Heart left ventricle (tissue), 13 donors: ENCODE measurements around the gene KIR2DL1.

ENCODE experiments used
- POLR2A ChIP-seq, 2 donors: fragments of 450-650 bp; IDR thresholded peaks; one replicate each; pipeline ENCODE4 v1.6.1; 2017; ENCODE audit warnings: antibody characterized with exemption in 2 of 2, mild to moderate bottlenecking in 2 of 2, moderate library complexity in 2 of 2
- TF ChIP-seq, protein P1 (sequence below), 12 donors: fragments of 200-600 bp; sonication (generic) in 4 of 12; IDR thresholded peaks; one replicate each; pipeline versions ENCODE4 v1.5.0 to v1.8.0; 2018 to 2022; ENCODE audit warnings: antibody characterized with exemption in 12 of 12, mild to moderate bottlenecking in 5 of 12
- donor health status: ischemic (EF 13 %, LVEDD 7.1; RV severe dilation, severe dysfunction).
- donor health status: DM: no; HTN: yes; CAD: no.
- donor health status: DM: no; HTN: no; CAD: no.
- donor health status: ischemic (EF 25% LVEDD 6.9; RV normal size, moderate dysfunction).
- donor health status: ischemic (EF 25% LVEDD 5.7; RV mildly dilated, moderate dysfunction).
- donor health status: ischemic (EF 35%, LVEDD 5.7; RV mildly dilated, moderate dysfunction).
- donor health status: nonischemic (EF 11% LVEDD 7.7; RV severe dilation, severe dysfunction).
- donor health status: DM: yes; HTN: yes; CAD: no.
- donor health status: PGD.
- donor health status: ischemic (EF 29% LVEDD 5.4; RV normal size, mild dysfunction).
- donor health status: nonischemic (EF 23%, LVEDD 6.1; RV moderate dilation, normal function).

- TF ChIP-seq, protein P1, sequence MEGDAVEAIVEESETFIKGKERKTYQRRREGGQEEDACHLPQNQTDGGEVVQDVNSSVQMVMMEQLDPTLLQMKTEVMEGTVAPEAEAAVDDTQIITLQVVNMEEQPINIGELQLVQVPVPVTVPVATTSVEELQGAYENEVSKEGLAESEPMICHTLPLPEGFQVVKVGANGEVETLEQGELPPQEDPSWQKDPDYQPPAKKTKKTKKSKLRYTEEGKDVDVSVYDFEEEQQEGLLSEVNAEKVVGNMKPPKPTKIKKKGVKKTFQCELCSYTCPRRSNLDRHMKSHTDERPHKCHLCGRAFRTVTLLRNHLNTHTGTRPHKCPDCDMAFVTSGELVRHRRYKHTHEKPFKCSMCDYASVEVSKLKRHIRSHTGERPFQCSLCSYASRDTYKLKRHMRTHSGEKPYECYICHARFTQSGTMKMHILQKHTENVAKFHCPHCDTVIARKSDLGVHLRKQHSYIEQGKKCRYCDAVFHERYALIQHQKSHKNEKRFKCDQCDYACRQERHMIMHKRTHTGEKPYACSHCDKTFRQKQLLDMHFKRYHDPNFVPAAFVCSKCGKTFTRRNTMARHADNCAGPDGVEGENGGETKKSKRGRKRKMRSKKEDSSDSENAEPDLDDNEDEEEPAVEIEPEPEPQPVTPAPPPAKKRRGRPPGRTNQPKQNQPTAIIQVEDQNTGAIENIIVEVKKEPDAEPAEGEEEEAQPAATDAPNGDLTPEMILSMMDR (IDR thresholded peaks at IDR 0.05), result no peak
- TF ChIP-seq POLR2A (IDR thresholded peaks at IDR 0.05), result no peak
Observed at GRCh38 chr19:54724142-54724541, 45.5 kb upstream of the KIR2DL1 start, which contains the start of gene KIR3DL3.
